ENCODE measurements around the gene TNFRSF6B.

TNFRSF6B gene

GRCh38 chr20:63698739-63699465 lies 2.5 kb downstream of the TNFRSF6B start:
- DNase-seq, result no peak

GRCh38 chr20:63699466-63700198 lies 3.2 kb downstream of the TNFRSF6B start:
- no peak for DNase-seq

DNA sequence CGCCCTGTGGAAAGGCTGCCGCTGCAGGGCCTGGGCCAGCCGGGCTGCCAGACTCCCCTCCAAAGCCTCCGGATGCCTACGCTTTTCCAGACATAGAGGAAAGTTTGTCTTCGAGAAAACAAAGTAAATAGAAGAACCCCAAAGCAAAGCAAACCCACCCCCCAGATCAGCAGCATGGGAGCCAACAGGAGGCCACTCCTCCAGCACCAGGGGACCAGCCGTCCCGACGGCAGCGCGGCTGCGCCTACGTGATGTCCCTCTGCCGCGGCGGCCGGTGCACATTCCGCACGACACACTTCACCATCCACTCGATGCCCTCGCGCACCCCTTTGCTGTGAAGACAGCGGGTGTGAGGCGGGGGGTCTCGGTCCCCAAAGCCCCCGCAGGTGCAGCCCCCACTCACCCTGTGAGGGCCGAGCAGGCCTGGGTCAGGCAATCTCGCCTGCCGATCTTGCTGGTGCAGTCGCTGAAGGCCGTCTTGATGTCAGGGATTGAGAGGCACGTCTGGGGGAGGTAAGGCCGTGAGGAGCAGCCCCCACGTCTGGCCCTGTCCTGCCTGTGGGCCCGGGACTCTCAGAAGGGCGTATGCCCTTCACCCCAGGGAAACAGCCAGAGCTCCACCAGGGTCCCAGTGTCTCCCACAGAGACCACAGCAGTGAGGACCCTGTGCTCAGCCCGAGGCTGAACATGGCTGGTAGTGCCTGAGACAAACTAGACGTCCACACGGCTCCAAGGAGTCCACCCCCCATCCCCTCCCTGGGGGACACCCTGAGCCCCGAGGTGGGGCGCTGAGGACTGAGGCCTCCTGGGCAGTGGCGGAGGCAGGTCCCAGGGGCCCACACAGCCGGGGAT lies 4.0 kb downstream of the TNFRSF6B start:
- DNase-seq, result no peak

- no peak for DNase-seq
Observed at GRCh38 chr20:63701051-63701328, 4.5 kb downstream of the TNFRSF6B start.

- DNase-seq, result no peak
Observed at GRCh38 chr20:63701329-63702035, 5.0 kb downstream of the TNFRSF6B start.

DNA sequence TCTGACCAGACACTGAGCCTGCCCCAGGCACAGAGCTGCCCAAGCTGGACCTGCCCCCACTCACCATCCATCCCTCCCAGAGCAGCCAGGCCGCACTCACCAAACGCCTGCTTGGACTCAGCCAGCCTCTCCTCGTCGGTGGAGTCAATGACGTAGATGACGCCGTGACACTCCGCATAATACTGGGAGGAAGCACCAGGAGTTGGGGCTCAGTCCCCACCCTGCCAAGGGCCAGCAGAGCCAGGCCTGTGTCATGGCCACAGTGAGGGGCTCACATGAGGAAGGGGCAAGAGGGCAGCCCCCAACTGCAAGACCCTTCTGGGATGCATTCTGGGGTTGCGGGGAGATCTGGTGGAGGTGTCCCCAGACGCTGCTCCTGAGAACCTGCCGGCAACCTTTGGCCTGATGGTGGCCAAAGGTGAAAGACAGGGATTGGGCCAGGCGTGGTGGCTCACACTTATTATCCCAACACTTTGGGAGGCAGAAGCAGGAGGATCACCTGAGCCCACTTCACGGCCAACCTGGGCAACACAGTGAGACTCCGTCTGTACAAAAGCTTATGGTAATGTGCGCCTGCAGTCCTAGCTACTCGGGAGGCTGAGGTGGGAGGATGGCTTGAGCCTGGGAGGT lies 5.7 kb downstream of the TNFRSF6B start:
- DNase-seq, result no peak

GRCh38 chr20:63702751-63703470 lies 6.5 kb downstream of the TNFRSF6B start:
- DNase-seq, result no peak

GRCh38 chr20:63703471-63703975 lies 7.1 kb downstream of the TNFRSF6B start:
- DNase-seq, result no peak

DNA sequence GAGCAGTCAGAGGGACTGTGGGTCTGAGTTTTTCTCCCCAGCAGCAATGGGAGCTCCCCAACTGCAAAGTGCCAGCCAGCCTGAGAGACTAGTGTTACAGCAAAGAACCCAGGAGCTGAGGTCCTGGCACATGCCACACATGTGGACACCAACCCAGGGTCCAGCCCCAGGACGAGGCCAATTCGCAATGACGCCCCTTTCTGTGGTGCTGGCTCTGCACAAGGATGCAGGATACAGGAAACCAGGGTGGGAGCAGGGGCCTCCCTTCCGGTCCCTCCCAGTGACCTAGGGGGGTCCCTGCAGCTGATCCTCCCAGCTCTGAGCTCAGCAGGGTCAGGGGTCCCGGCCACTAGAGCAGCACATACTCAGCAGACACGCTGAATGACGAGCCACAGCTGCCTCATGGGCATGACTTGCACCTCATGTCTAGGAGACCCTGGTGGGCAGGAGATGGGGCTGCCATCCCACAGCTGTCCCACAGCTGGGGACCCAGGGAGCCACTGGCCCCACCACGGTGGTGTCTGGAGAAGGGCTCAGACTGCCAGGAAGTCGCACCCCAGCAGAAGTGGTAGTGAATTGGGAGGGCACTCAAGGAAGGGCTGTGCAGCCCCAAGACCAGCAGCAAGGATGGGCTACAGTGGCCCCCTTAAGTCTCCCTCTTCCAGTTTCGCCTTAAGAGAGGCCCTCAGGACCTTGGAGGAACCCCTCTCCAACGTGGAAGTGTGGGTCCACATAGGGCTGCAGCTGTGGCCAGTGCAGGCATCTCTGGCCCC lies 7.7 kb downstream of the TNFRSF6B start:
- no peak for DNase-seq

DNA sequence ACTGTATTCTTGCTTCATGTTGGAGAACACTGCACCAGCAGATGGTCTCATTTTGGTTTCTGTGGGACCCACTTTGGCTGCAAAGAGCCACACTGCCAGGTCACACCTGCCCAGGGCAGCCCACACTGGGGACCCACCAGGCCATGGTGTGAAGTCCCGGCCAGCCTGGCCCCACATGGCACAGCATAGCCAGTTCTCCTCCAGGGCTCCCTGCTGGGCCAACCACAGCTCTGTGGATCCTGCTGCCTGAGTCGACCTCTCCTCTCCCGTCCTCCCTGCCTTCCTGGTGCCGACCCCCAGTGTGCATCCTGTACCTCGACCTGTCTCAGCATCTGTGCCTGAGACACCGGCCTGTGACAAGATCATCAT lies 8.3 kb downstream of the TNFRSF6B start:
- no peak for DNase-seq

DNA sequence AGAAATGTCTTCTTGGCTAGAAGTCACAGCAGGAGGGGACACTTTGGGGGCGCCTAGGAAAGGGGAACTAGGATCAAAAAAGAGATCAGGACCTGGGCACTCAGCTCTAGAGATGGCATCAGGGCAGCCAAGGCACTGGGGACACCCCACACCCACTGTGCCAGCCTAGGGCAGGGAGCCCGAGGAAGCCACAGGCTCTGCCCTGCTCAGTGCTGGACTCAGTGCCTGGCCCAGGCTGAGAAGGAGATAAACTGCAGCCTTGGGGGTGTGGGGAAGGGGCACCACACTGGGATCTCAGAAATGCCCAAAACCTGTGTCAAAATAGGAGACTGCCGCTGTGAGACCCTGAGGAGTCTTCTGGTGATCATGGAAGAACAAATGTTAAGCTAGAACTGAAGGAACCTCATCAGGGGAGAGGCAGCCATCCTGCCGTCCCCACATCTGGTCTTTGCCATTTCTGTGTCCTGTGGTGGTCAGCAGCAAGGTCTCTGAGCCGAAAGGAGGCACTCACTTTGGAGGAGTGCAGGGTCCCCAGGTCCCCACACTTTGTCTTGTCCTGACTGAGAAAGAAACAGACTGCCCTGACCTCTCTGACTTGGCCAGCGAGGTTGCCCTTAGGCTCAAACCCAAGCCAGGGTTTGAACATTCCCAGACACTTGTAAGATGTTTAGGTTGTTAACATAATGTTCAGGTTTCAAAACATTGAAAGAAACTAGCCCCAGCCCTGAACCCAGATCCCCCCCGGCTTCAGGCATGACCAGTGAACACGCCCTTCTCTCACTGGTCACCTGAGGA lies 9.0 kb downstream of the TNFRSF6B start:
- no peak for DNase-seq

DNA sequence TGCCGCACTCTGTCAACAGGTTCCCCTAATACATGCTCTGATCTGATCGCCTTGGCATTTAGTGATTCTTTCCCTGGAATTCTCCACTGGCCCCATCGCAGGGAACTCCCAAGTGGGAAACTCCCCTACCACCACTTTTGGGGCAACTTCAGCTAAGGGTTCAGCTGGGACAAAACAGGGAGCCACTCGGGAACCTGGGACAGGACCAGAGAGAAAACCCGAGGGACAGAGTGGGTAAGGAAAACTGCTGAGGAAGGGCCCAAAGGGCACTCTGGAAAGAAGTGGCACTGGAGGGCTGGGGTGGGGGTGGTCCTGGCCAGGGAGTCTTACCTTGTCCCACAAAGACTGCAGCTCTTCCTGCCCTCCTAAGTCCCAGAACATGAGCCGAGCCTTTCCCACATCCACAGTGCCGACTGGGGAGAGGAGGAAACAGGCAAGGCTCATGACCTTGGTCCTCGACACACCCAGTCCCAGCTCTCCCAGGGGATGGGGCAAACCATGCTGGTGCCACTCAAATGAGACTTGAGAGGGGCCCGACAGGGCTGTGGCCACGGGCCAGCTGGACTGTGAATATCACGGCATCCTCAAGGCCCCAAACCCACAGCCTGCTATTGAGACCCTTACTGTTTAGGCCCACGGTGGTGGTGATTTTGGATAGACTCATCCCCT lies 9.7 kb downstream of the TNFRSF6B start:
- DNase-seq, result no peak

DNA sequence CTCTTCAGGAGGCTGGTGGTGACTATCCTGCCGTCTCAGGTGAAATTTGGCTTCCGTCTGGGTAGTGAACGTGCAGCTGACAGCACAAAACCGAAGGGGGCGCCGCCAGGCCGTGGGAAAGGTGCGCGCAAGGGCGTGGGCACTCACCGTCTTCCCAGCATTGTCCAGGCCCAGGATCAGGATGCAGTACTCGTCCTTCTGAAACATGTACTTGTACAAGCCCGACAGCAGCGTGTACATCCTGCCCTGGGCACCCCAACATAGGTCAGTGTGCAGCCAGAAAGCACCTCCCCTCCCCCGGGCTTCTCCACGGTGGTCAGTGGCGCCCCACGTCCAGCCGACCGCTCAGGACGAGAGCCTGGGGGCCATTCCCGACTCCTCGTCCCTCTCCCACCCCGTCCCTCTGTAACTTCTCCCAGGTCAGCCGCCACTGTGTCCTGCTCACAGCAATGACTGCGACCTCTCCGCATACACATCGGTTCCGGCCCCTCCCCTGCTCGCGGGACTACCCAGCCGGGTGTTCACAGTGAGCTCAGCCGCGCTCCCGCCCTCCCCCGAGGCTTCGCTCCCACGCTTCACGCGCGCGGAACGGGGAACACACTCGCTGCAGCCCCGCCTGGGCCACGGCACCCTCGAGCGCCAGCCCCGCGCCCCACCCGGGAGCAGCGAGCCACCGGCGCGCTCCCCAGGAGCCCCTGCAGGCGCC lies 10.6 kb downstream of the TNFRSF6B start:
- DNase-seq, result peak; percentile 43 to 68

DNA sequence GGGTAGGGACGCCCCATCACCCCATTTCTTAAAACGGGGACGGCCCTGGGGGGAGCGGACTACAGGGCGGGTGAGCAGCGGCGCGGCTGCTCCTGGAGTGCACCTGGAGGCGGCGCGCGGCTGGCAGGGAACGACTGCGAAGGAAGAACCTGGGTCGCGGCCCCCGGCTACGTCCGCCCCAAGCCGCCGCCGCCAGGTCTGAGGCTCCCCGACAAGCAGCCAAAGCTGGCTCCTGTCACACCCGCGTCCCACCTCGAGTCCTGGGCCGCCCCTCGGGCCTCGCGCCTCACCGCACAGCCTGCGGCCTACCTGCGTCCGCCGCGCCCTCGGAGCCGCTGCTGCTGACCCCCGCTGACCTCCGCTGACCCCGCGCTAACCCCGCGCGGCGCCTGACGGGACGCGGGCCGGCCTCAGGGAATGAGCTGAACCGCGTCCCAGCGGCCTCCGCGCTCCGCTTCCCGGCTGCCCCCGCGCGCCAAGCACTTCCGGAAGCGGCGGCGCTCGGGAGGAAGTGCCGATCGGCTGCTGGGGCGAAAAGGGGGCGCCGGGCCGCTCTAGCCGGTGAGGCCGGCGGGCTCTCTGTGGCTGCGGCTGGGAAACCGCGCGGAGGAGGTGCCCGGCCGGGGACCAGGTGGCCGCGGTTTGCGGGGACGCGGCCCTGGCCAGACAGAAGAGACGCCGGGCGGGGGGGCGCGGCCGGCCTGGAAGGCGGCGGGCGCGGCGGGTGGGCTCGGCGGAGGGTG lies 11.3 kb downstream of the TNFRSF6B start, which contains the start of the genes ARFRP1 and ZGPAT:
Gene ARFRP1 (minus strand): TSS at position 419 of the 743 bp plus-strand sequence. CDS start 885 bp downstream, outside the sequence.
Gene ZGPAT (plus strand): TSS at position 482 of the 743 bp plus-strand sequence. CDS start 542 bp downstream, outside the sequence.
- peak; percentile 84 to 91 for DNase-seq

GRCh38 chr20:63708301-63709148 lies 12.1 kb downstream of the TNFRSF6B start:
- no peak for DNase-seq

DNA sequence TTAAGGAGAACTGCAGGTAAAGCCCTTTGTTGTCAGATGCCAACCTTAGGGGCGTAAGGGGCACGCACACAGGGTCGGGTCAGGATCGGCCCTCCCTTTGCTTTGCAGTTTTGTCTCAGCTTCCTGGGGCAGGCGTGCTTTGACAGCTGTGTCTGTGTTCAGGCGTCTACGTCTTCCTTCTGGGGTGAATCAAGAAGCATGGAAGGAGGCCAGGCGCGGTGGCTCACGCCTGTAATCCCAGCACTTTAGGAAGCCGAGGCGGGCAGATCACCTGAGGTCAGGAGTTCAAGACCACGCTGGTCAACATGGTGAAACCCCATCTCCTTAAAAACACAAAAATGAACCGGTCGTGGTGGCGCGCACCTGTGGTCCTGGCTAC lies 12.7 kb downstream of the TNFRSF6B start:
- no peak for DNase-seq

Data from CD4-positive, alpha-beta T cell treated with Interferon alpha-2 for 1 hour (primary cell).